HTERT RPE-1 (cell line): ENCODE measurements around the gene SHISAL1.

Experiments used
- in situ Hi-C: fragments of 300-500 bp; cut with MboI; formaldehyde crosslinking; loops from 4 replicates; pipeline ENCODE4 v1.14.3; 2020; ENCODE audit warnings: low sequenced_read_pairs

Gene SHISAL1

GRCh38 chr22:44197271-44197670 is 115.5 kb downstream of the SHISAL1 start:
- in situ Hi-C loops, result no loop called here

- in situ Hi-C loops, result no loop called here
Observed at GRCh38 chr22:44196731-44197131, 116.0 kb downstream of the SHISAL1 start.

GRCh38 chr22:44196241-44196640 is 116.5 kb downstream of the SHISAL1 start:
- in situ Hi-C loops, result no loop called here

DNA sequence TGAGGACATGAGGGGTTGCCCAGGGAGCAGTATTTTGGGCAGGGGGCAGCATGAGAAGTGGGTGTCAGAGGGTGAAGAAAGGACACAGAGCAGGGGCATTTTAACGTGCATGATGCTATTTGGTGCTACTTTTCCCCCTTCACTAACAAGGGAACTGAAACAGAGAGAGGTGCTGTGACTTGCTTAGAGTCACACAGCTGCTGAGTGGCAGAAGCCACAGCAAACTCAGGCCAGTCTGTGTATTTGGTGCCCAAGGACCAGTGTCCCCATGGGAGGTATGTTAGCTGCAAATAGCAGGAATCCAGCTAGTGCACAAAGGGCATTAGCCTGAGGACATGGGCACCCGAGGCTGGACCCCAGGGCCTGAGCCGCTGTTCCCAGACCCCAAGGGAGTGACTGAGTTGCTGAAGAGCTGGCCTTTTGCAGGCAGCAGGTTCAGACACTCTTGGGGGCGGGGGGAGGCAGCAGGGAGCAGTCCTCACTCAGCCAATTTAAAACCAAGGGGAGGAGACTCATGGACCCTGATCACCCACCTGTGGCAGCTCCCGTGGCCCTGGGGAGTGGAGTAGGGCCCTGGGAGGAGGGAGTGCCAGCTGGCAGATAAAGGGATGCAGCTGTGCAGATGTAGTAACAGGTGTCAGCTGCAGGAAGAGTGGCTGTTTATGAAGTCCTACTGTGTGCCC is 117.4 kb downstream of the SHISAL1 start:
- in situ Hi-C loops, result no loop called here

DNA sequence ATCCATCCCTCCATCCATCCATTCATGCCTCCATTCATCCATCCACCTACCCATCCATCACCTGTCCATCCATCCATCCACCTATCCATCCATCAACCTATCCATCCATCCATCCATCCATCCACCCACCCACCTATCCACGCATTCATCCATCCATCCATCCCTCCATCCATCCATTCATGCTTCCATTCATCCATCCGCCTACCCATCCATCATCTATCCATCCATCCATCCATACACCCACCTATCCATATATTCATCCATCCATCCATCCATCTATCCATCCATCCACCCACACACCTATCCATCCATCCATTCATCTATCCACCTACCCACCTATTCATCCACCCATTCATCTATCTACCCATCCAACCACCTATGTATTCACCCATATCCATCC is 118.2 kb downstream of the SHISAL1 start:
- in situ Hi-C loops, result no loop called here
